SK-N-MC (cell line): ENCODE measurements around the gene ASPHD1.

ENCODE experiments used
- EZH2 ChIP-seq: fragments of 200-600 bp; sonication (generic); IDR thresholded peaks from one replicate; pipeline ENCODE4 v1.6.1; 2017; ENCODE audit warnings: antibody characterized with exemption
- POLR2AphosphoS5 ChIP-seq: IDR thresholded peaks from 2 replicates; pipeline ENCODE4 v1.6.1; 2012; ENCODE audit warnings: mild to moderate bottlenecking, low read depth, low read length, borderline replicate concordance

DNA sequence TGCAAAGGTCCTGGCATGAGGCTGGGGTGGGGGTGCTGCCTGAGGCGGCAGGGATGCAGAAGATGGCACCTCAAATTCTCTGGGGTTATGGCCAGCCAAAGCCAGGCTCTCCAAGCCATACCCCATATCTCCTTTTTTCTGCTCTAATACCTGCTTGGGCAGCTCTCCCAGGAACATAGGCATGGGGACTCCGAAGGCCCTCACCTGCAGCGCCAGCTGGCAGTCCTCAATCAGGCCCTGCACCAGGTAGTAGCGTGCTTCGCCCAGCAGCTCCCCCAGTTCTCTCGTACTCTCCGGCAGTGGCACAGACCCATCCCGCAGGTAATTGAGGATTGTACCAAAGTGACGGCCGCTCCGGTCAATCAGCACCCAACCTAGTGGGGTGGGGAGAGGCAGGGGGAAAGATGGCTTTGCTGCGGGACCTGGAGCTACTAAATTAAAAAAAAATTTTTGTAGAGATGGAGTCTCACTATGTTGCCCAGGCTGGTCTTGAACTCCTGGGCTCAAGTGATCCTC is 22.8 kb downstream of the ASPHD1 start:
- TF ChIP-seq POLR2AphosphoS5 (no peak), EZH2 (no peak)
